Medulla oblongata (tissue), 1 donor: ENCODE data around the gene RAB10.
"Not testable (repeated sequence)": the region's sequence is repeated elsewhere in the genome, so short reads cannot be mapped to it uniquely, and the experiment has no call there.

ENCODE experiments used
- DNase-seq: peaks from one replicate; pipeline ENCODE4 v3.0.0-alpha.2; 2015; ENCODE audit errors: extremely low spot score

RAB10 gene

DNA sequence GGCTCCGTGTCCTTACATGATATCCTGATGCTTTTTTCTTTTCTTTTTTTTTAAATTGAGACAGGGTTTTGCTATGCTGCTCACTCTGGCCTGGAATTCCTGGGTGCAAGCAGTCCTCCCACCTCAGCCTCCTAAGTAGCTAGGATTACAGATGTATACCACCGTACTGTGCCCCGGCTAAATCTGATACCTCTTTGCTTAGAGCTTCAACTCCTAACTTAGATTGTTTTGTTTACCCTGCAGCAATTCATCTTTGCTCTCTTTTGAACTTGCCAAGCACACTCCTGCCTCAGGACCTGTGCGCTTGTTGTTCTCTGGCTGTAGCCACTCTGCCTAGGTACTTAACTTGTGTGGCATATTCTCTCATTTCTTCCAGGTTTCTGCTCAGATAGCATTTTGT lies 24.5 kb downstream of the RAB10 start:
- no peak for DNase-seq

DNA sequence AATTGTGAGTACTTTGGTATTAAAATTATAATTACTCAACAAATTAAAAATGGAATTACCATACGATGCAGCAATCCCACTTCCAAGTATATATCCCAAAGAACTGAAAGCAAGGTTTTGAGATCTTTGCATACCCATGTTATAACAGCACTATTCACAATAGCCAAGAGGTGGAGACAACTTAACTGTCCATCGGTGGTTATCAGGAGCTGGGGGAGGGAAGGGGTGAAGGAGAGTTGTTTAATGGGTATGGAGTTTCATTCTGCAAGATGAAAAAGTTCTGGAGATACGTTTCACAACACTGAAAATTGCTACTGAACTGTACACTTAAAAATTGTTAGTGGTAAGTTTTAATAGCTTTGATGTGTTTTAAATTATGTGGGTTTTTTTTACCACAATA lies 25.7 kb downstream of the RAB10 start:
- DNase-seq, result no peak

DNA sequence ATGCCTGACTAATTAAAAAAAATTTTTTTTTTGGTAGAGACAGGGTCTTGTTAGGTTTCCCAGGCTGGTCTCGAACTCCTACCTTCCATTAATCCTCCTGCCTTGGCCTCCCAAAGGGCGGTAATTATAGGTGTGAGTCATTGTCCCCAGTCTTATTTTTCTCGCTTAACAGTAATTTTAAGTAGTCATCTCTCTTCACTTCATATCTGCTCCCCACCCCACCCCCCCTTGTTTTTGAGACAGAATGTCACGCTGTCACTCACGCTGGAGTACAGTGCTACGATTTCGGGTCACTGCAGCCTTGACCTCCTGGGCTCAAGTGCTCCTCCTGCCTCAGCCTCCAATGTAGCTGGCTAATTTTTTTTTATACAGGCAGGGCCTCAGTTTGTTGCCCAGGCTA lies 27.7 kb downstream of the RAB10 start:
- DNase-seq, result no peak

DNA sequence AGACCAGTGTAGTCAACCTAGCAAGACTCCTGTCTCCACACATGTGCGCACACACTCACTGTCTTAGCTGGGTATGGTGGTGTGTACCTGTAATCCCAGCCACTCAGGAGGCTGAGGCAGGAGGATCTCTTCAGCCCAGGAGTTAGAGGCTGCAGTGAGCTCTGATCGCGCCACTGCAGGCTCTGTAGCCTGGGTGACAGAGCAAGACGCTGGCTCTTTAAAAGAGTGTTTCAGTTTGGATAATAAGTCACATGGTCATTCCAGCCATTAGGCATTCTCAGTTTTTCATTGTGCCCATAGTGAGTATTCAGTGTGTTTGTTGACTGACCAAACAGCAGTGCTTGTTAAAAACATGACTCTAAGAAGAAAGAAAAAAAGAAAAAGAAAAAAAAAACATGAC lies 31.0 kb downstream of the RAB10 start:
- no peak for DNase-seq

DNA sequence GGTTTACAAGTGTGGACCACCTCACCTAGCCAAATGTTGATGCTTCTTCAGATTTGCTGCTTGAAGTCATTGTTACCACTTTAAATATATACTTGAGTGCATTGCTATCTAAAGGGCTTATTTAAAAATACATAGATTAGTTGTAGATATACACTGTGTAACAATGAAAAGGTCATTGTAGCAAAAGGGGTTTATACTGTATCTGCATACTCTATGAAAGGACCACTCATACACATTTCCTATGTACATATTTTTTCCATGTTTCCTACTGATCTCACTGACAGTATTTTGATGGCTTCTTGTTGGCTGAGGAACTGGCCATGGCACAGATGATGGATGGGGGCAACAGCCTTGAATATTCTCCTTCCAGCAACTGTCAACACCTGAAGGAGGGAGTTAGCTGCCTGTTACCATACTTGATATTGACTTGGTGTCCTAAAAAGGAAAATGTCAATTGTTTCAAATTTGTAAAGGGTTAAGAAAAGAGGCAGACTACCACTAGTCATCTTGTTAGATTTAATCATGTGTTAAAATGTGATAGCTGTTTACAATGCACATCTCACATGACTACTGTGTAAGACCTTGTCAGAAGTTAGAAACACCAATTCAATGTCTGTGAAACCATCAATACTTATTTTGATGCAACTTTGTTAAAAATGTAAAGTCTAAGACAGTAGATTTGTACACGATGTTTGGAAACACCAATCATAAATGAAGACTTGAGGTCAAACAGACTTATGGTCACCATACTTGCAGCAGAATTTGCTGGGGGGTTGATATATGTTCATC lies 33.5 kb downstream of the RAB10 start:
- no peak for DNase-seq

DNA sequence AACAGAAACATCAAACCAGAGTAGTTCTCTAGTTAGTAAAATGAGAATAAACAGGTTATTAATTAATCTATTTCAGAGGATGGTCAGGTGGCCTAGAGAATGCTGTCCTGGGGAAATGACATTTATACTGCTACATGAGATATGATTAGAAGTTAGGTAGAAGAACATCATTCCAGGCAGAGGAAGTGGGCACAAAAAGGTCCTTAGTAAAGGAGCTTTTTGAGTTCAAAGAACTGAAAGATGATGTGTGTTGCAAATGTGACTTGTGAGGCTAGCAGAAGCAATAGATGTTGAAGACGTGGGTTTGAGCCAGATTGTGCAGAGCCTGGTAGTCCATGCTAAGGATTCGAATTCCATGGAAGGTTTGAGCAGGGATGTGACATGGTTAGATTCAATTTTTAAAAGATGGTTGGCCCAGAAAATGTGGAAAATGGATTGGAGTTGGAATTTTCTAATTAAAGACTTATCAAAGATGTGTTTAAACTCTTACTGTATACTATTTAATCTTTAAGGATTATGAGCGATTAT lies 34.2 kb downstream of the RAB10 start:
- DNase-seq, result no peak

DNA sequence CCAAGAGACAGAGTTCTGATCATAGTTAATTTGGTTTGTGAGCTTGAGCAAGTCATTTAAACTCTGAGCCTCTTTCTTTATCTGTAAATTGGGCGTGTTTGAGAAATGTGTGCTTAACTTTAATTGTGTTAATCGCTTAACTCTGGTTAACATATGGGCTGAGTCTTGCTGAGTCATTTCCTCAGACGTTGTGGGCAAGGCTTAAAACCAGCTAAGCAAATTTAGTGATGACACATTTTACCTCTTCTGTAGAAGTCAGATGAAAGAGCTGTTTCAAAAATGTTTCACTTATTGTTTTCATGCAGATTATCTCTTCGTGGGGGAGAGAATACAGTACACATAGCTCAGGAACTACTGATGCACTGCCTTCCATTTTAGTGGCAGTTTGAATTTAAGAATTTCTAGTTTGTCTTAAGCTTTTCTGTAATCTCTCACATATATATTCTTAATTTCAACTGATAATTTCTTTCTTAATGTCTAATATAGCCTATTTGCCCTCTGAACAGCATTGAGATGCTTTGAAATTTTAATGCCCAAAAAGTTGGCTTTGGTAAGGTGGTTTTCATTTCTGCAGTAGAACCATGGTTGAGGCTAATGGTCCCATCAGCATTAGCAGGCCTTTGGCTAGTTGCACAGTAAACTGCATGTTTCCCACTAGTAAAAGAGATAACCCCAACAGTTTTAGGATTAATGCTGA lies 34.9 kb downstream of the RAB10 start:
- no peak for DNase-seq

DNA sequence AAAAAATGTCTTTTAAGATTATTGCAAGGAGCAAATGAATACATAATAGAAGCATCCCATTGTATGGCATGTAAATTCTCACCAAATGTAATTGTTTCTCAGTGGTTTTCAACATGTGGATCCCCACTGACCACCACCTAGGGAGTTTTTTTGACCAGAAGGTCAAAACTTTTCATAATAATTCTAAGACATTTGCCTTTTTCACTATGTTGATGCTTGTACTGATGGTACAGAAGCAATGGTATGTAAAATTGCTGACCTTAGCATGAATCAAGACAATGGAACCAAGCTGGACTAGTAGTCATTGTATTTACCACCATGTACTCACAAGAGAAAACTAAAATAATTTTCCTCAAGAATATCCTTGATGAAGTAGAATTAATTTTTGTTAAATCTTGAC lies 36.8 kb downstream of the RAB10 start:
- DNase-seq, result no peak

DNA sequence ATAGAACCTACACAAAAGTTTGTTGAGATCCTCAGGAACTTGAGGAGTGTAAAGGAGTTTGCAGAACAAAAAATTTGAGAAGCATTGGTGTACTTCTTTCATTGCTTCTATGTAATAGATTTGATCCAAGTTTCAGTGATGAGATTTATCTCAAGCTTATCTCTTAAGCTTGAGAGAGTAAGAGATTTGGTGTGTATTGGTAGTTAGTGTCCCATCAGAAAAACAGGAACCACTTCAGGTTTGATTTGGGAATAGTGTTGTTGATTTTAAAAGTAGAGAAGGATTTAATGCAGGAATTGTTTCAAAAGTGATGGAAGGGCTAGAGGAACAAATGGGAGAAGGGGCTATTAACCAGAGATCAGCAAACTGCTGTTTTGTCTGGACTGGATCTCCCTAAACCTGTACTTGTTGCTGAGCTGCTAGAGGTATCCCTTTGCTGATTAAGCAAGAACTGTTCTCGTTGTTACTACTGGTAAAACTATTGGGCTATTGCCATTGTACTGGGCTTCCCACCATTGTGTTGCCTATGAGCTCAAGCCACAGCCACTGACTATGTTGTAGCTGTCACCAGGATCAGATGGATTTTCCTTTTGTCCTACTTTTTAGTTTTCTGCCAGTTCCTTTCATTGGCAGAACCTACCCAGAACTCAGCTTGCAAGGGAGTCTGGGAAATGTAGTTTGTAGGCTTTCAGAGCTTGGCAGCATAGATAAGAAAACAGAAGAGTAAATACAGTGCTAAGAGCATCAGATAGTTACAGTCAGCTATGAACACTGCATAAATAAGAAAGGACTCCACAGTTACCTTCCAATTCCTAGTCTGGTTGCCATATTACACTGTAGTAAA lies 39.3 kb downstream of the RAB10 start:
- peak; percentile 72 for DNase-seq

DNA sequence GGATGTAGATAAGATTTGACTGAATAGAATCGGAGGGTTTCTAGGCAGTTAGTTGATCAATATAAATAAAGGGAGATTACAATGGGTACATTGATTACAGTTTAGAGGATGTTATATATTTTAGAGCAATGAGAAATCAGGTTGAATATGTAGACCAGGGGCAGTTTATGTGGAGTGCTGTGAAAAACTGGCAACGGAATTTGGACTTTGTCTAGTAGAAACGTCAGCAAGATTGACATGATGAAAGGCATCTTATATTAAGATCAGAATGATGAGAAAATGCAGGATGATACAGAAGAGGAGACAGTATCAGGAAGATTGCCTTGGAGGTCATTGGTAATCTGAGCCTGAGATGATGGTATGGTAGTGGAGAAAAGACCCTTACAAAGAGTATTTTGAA lies 39.9 kb downstream of the RAB10 start:
- DNase-seq, result no peak

DNA sequence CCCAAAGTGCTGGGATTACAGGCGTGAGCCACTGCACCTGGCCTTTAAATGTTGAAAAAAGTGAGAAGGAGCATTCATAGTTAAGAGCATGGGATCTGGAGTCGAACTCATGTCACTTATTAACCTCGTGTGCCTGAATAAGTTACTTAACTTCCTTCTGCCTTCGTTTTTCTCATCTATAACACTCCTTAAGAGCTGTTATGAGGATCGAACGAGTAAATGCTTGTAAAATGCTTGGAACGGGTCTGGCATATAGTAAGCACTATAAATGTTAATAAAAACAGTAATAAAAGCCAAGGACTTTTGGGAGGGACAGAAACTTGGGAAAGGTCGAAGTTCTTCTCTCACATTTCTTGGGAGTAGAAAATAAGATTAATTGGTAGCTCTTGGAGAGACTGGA lies 40.8 kb downstream of the RAB10 start:
- no peak for DNase-seq

DNA sequence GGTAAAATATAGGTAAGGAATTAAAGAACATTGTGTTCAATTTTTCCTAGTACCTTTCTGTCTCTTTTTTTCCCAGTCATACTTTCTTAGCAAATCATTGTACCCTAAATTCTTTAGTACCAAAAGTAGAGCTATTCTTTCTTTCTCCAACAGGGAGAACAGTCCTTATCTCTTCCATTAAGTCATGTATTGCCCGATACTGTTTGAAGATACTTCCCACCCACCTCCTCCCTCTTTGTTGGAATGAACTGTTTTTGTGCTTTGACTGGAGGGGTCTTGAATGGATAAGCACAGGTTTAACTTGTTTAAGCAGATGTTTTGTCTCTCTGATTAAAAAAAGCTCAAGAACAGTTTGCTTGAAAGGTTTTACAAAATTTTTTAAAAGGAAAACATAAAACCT lies 41.3 kb downstream of the RAB10 start:
- DNase-seq, result no peak

DNA sequence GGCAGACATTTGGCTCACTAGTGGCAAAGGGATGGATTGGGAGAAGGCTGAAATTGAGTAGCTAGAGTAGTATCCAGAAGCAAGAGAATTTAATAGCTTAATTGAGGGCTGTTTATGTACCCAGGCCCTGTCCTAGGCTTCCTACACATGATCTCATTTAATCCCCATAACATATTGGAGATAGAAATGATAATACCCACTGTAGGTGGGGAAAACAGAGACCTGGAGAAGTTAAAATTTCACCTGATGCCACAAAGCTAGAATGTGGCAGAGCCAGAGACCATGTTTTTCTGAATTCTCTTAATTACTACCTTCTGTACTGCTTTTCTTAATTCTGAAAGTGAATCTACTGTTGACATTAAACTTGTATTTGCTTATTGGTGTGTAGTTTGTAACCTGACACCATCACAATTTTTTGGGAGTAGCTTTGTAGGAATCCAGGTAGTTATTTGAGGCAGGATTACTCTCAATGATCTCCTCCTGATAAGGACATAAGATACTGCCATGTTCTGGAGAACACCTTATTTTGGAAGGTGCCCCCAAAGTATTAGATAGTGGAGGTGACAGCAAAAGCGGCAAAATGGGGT lies 42.2 kb downstream of the RAB10 start:
- DNase-seq, result no peak

DNA sequence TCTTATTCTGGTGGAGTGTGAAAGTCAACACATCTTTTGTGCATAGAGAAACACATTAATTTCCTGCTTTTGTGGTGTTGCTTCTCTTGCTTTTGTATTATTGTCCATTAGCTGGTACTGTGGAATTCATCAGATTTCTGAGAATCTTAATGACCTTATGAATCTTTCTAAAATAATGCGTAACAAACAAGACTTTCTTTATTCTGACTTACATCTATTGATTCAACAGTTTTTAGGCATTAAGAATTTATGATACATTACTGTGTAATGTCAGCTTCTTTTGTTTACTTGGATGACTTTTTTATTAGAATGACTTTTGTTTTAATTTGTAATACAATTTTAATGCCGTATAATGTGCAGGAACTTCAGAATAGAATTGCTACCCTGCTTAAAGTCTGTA lies 43.4 kb downstream of the RAB10 start:
- no peak for DNase-seq

DNA sequence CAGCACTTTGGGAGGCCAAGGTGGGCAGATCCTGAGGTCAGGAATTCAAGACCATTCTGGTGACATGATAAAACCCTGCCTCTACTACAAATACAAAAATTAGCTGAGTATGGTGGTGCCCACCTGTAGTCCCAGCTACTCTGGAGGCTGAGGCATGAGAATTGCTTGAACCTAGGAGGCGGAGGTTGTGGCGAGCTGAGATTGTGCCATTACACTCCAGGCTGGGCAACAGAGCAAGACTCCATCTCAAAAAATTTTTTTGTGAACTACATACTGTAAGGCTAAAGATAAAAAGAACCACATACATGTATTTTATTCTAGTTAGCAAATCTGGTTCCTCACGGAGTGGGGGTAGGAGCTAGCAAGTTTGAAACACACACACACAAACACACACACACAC lies 45.1 kb downstream of the RAB10 start:
- no peak for DNase-seq

DNA sequence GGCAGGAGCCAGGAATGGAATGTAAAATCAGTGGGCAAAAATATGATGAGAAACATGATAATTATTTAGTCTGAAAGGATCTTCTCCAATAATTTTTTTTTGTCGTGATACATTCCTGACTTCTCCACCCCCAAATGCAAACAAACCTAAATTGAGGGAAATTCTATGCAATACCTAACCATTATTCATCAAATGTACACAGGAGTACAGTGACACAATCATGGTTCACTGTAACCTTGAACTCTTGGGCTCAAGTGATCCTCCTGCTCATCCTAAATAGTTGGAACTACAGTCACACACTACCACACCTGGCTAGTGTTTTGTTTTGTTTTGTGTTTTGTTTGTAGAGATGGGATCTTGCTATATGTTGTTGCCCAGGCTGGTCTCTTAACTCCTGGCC lies 46.5 kb downstream of the RAB10 start:
- DNase-seq, result no peak

DNA sequence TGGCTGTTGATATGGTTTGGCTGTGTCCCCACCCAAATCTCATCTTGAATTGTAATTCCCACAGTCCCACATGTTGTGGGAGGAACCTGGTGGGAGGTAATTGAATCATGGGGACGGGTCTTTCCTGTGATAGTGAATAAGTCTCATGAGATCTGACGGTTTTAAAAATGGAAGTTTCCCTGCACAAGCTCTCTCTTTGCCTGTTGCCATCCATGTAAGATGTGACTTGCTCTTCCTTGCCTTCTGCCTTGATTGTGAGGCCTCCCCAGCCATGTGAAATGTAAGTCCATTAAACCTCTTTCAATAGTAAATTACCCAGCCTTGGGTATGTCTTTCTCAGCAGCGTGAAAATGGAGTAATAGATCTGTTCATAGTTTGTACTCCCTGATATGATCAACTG lies 47.0 kb downstream of the RAB10 start:
- DNase-seq, result not testable (repeated sequence)

DNA sequence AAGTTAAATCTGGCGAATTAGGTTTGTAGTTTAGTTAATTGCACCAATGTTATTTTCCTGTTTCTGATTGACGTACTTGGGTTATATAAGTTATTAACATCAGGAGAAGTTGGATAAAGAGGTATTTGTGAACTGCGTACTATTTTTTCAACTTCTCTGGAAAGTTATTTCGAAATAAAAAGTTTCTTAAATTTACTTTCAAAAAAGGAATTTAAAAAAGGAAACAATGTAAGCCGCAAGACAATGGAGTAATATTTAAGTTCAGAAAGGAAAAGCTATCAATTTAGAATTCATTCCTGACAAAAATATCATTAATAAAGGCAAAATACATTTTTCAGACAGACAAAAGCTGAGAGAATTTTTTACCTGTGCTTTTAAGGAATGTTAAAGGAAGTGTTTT lies 47.7 kb downstream of the RAB10 start:
- DNase-seq, result no peak

DNA sequence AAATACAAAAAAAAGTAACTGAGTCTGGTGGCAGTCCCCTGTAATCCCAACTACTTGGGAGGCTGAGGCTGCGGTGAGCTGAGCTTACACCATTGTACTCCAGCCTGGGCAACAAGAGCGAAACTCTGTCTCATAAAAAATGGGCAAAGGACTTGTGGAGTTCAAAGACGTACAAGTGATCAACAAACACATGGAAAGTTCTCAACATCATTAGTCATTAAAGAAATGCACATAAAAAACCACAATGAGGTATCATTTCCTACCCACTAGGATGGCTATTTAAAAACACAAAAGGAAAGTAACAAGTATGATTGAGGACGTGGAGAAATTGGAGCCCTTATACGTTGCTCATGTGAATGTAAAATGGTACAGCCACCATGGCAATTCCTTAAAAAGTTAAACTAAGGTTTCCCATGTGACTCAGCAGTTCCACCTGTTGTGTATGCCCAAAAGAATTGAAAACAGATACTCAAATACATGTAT lies 52.3 kb downstream of the RAB10 start:
- DNase-seq, result no peak

DNA sequence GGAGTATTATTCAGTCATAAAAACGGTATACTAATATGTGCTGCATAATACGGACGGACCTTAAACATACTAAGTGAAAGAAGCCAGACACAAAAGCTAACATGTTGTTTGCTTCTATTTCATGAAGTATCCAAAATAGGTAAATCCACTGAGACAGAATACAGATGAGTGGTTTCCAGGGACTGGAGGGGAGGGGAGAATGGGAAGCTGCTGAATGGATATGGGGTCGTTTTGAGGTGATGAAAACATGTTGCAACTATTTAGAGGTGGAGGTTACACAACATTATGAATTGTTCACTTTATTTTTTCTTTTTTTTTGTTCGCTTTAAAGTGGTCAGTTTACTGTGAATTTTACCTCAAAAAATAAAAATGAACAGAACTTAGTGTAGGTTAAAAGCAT lies 52.9 kb downstream of the RAB10 start:
- DNase-seq, result no peak

DNA sequence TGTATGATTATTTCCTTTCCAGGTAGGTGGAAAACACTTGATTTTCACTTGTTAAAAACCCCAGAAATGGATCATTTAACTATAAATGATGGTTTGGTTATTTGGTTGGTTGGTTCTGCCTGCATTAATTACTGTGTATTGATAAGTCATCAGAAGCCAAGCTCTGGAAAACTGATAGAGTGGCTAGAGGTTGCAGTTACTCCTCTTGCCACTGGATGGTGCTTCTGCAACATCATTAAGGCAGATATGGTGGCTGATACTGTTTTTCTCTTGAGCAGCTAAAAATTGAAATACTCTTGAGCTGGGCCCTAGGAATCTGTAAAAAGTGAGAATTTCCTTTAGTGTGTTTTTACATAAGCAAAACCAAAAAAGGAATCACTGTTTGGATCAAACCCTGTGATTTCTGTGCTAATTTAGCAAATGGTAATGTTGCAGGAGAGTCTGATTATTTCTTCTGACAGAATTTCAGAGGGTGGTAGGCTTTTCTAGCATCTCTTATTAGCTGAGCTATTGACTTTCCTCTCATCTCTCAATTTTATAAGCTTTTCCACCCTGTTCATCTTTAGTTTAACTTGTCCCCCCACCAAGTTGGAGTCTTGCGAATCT lies 54.3 kb downstream of the RAB10 start:
- DNase-seq, result peak; percentile 72
